Tibial nerve (tissue), 4 donors: ENCODE data around the gene PNMA1. TPM values are rescaled to one million over a fixed set of nuclear protein-coding genes. Genes with fewer than 3 reads are reported as not detected.

ENCODE experiments used
- DNase-seq, 2 donors: peaks; one replicate each; pipeline ENCODE4 v3.0.0-alpha.2; 2019; ENCODE audit warnings: low spot score in 2 of 2
- H3K27ac ChIP-seq, 4 donors: fragments of 200-600 bp; sonication (generic) in 3 of 4; one replicate each; pipeline ENCODE4 v1.5.1; 2017 to 2019; ENCODE audit warnings: mild to moderate bottlenecking in 1 of 4
- H3K27me3 ChIP-seq, 2 donors: fragments of 200-600 bp; sonication (generic) in 1 of 2; one replicate each; pipeline versions ENCODE4 v1.5.1 to v1.6.0; 2017 to 2019
- H3K36me3 ChIP-seq, 3 donors: fragments of 200-600 bp; sonication (generic); one replicate each; pipeline ENCODE4 v1.5.1; 2018 to 2019
- H3K4me1 ChIP-seq, 4 donors: fragments of 200-600 bp; sonication (generic) in 3 of 4; one replicate each; pipeline ENCODE4 v1.5.1; 2017 to 2019
- H3K4me3 ChIP-seq, 4 donors: fragments of 200-600 bp; sonication (generic) in 3 of 4; one replicate each; pipeline ENCODE4 v1.5.1; 2017 to 2019; ENCODE audit warnings: mild to moderate bottlenecking in 1 of 4, moderate library complexity in 1 of 4
- H3K9me3 ChIP-seq, 4 donors: fragments of 200-600 bp; sonication (generic) in 3 of 4; one replicate each; pipeline ENCODE4 v1.5.1; 2017 to 2019
- CTCF ChIP-seq, 5 experiments: fragments of 200-600 bp in 3 of 5; fragments of 450-650 bp in 2 of 5; sonication (generic) in 3 of 5; IDR thresholded peaks; one replicate each; pipeline ENCODE4 v1.5.1; 2016 to 2019; ENCODE audit warnings: antibody characterized with exemption in 5 of 5, mild to moderate bottlenecking in 3 of 5, moderate library complexity in 2 of 5
- EP300 ChIP-seq, 2 donors: sonication (generic); formaldehyde crosslinking; IDR thresholded peaks; one replicate each; pipeline ENCODE4 v1.6.1; 2017; ENCODE audit warnings: antibody characterized with exemption in 2 of 2, mild to moderate bottlenecking in 1 of 2
- POLR2A ChIP-seq, 2 donors: fragments of 450-650 bp; IDR thresholded peaks; one replicate each; pipeline ENCODE4 v1.6.1; 2017; ENCODE audit warnings: antibody characterized with exemption in 2 of 2, mild to moderate bottlenecking in 2 of 2, moderate library complexity in 2 of 2
- WGBS, 2 donors: methylation state at CpG; one replicate each; pipeline ENCODE4 v1.1.5; 2018; 5-methylcytosine and 5-hydroxymethylcytosine counted together
- total RNA-seq, 4 donors: library from RNA; depleted of rRNA; stranded (reverse); fragments of >200 nt; gene quantifications; one replicate each; pipeline ENCODE4 v1.1.0, GENCODE V29; 2016

Gene PNMA1
- total RNA-seq, 4 donors from 2014 or later = 21.2 to 43.5 (median 34.2) TPM

DNA sequence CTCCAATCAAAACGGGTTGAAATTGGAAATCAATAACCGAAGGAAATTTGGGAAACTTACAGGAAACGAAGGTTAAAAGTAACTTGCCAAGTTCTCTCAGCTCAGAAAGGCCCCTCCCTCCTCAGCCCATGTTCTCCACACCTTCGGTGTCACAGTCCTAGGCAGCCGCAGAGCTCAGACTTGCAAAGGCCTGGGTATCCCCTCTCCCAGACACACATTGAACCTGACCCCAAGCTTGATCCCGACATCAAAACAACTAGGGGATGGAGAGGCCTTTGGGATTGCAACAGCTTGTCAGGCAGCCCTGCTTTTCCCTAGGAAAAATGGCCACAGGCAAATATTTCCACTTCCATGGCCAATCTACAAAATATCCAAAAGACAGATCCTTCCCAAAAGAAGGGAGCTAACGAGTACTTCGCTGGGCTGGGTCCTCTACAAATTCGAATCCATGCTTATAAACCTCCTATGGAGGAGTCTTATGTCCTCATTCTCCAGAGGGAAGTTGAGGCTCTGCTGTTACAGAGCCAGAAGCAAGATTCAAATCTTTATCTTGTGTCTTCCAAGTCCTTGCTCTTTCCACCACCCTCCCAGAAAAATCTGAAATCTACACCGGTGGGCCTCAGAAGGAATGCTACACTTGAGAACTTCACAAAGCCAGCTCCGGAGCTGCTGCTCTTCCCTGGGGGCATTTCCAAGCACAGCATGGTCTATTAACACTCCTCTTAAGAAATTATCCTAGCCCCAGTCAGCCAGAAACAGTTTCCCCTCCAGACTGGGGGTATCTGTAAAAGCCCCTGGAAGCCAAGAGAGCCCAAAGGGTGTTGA is 35.7 kb upstream of the PNMA1 start:
- no peak overlapping the region for H3K4me3 ChIP-seq
- no peaks in the 10 kb centered on the region for H3K27me3 ChIP-seq
- no peaks in the 10 kb centered on the region for H3K36me3 ChIP-seq
- DNase-seq = no peak
- no peaks in the 10 kb centered on the region for H3K9me3 ChIP-seq
- TF ChIP-seq POLR2A (IDR thresholded peaks at IDR 0.05) = no peak
- TF ChIP-seq CTCF (IDR thresholded peaks at IDR 0.05) = no peak
- no peak for TF ChIP-seq EP300 (IDR thresholded peaks at IDR 0.05)
- H3K4me1 ChIP-seq = peaks cover 0 to 100% (median 99%) of the 10 kb centered on the region in 4 donors
- peak overlapping the region in 3 of 4 donors; percentile 97 to 99 (median 99) for H3K27ac ChIP-seq
- 41 to 46% methylated on average over 11 of the region's 11 CpGs for WGBS, 2 donors

- Histone ChIP-seq H3K36me3 (no peaks in the 10 kb centered on the region), H3K4me3 (no peak overlapping the region), H3K27ac (peak overlapping the region in 3 of 4 donors; percentile 15 to 99 (median 97)), H3K9me3 (no peaks in the 10 kb centered on the region), H3K27me3 (no peaks in the 10 kb centered on the region), H3K4me1 (peaks cover 0 to 100% (median 99%) of the 10 kb centered on the region in 4 donors)
- TF ChIP-seq POLR2A (IDR thresholded peaks at IDR 0.05) (no peak), CTCF (IDR thresholded peaks at IDR 0.05) (no peak), EP300 (IDR thresholded peaks at IDR 0.05) (no peak)
- DNase-seq = no peak
- 71 to 72% methylated on average over 6 of the region's 6 CpGs for WGBS, 2 donors
Measured at GRCh38 chr14:73748858-73749357, 34.7 kb upstream of the PNMA1 start.

GRCh38 chr14:73747379-73748211 is 33.4 kb upstream of the PNMA1 start:
- Histone ChIP-seq H3K9me3 (no peaks in the 10 kb centered on the region), H3K27ac (peak overlapping the region in 3 of 4 donors; percentile 80 to 99 (median 87)), H3K4me1 (peaks cover 0 to 100% (median 99%) of the 10 kb centered on the region in 4 donors), H3K27me3 (no peaks in the 10 kb centered on the region), H3K36me3 (no peaks in the 10 kb centered on the region), H3K4me3 (no peak overlapping the region)
- no peak for DNase-seq
- WGBS, 2 donors = 68 to 77% methylated on average over 9 of the region's 9 CpGs
- TF ChIP-seq POLR2A (IDR thresholded peaks at IDR 0.05) = no peak
- no peak for TF ChIP-seq EP300 (IDR thresholded peaks at IDR 0.05)
- no peak for TF ChIP-seq CTCF (IDR thresholded peaks at IDR 0.05)

DNA sequence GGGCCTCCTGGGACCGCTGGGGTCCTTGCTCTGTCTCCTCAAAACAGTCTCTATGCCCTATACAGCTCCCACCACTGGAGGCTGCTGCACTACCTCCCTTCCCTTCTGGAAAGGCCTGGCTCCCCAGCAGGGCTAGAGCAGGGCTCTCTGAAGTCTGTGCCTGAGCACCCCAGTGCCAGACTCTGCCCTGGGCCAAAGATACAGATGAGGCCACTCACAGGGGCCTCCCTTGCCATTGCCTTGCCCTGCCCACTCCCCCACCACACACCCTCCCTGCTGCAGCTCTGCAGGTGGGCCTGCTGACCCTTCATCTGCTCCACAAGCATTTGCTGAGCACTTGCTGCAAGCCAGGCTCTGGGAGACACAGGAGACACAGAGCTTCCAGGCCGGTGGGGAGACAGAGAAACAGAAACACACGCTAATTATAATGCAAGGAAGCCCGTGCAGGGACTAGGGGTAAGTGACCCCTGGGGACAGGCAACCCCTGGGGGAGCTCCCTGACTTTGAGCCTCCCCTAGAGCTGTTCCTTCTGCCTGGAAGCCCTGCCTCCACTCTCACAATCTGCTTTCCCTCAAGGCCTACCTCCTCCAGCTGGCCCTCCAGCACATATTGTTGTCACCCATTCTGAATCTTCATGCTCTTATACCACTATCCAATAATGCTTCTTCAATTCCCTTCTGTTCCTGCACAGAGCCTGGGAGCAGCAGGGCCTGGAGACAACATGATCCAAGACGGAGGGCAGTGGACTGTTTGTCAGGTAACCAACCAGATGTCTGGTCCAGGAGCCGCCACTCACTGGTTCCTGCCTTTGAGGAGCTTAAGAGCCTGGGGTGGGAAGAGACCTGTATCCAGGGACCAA is 32.6 kb upstream of the PNMA1 start:
- H3K27me3 ChIP-seq = no peaks in the 10 kb centered on the region
- no peaks in the 10 kb centered on the region for H3K9me3 ChIP-seq
- H3K27ac ChIP-seq = peak overlapping the region in 3 of 4 donors; percentile 80 to 99 (median 87)
- TF ChIP-seq POLR2A (IDR thresholded peaks at IDR 0.05) (no peak), EP300 (IDR thresholded peaks at IDR 0.05) (no peak), CTCF (IDR thresholded peaks at IDR 0.05) (peak in 1 of 5 experiments; percentile 25)
- 38 to 46% methylated on average over 5 to 6 of the region's 6 CpGs for WGBS, 2 donors
- H3K36me3 ChIP-seq = no peaks in the 10 kb centered on the region
- H3K4me3 ChIP-seq = no peak overlapping the region
- no peak for DNase-seq
- peaks cover 0 to 100% (median 99%) of the 10 kb centered on the region in 4 donors for H3K4me1 ChIP-seq
